Fibroblast of the aortic adventitia (primary cell): ENCODE results near the gene LIFR. TPM values are rescaled to one million over a fixed set of nuclear protein-coding genes. Genes with fewer than 3 reads are reported as not detected.

ENCODE experiments used
- DNase-seq: peaks from one replicate; pipeline ENCODE4 v3.0.0-alpha.2; 2010; ENCODE audit warnings: low read depth
- H3K4me3 ChIP-seq: 2 replicates; pipeline ENCODE4 v1.5.1; 2011; ENCODE audit warnings: low read depth, mild to moderate bottlenecking, control low read depth, low read length, moderate library complexity
- CTCF ChIP-seq: IDR thresholded peaks from 2 replicates; pipeline ENCODE4 v1.5.1; 2011; ENCODE audit warnings: mild to moderate bottlenecking, low read length, control low read depth, inconsistent platforms; ENCODE audit not compliant: insufficient read depth
- total RNA-seq: library from RNA; depleted of rRNA; stranded (reverse); fragments of >200 nt; gene quantifications from 2 replicates; pipeline ENCODE4 v1.2.3, GENCODE V29; 2012; ENCODE audit warnings: low replicate concordance

The LIFR gene
- total RNA-seq, 1 donor = 45.0 TPM

- no peak for TF ChIP-seq CTCF
- DNase-seq = no peak
- H3K4me3 ChIP-seq = no peak overlapping the region
Observed at GRCh38 chr5:38562444-38563210, 6.2 kb upstream of the LIFR start.

- no peak overlapping the region for H3K4me3 ChIP-seq
- TF ChIP-seq CTCF = no peak
- no peak for DNase-seq
Observed at GRCh38 chr5:38559428-38559827, 3.0 kb upstream of the LIFR start.

GRCh38 chr5:38557792-38558191, 1.3 kb upstream of the LIFR start:
- no peak for DNase-seq
- TF ChIP-seq CTCF = no peak
- H3K4me3 ChIP-seq = peak overlapping the region; percentile 75

GRCh38 chr5:38557308-38557710, 863 bp upstream of the LIFR start:
- H3K4me3 ChIP-seq = peak overlapping the region; percentile 75
- DNase-seq = no peak
- no peak for TF ChIP-seq CTCF

- TF ChIP-seq CTCF = no peak
- no peak for DNase-seq
- H3K4me3 ChIP-seq = peak overlapping the region; percentile 76
Observed at GRCh38 chr5:38556088-38556598, 303 bp downstream of the LIFR start.

- no peak for DNase-seq
- TF ChIP-seq CTCF = no peak
Observed at GRCh38 chr5:38555354-38556087, 925 bp downstream of the LIFR start.

More at GRCh38 chr5:38555354-38556087, 925 bp downstream of the LIFR start:
- peak overlapping the region; percentile 76 for H3K4me3 ChIP-seq
